Keratinocyte (primary cell): ENCODE data around the gene MAD1L1.

Experiments
- EZH2 ChIP-seq: IDR thresholded peaks from one replicate; pipeline ENCODE4 v1.6.1; 2012; ENCODE audit warnings: inconsistent platforms, mild to moderate bottlenecking, low read length, moderate library complexity
- TF ChIP-seq, protein P1 (sequence below), 3 experiments: IDR thresholded peaks in 1 of 3; conservative IDR thresholded peaks in 1 of 3; optimal IDR thresholded peaks in 1 of 3; 2 replicates in 2 of 3; 3 replicates in 1 of 3; pipeline versions ENCODE3 to v1.5.1; 2011; ENCODE audit warnings: low read length in 3 of 3, mild to moderate bottlenecking in 3 of 3, moderate library complexity in 2 of 3, control low read depth in 1 of 3, inconsistent platforms in 1 of 3; ENCODE audit not compliant: insufficient read depth in 2 of 3; ENCODE audit errors: extremely low read depth in 1 of 3

DNA sequence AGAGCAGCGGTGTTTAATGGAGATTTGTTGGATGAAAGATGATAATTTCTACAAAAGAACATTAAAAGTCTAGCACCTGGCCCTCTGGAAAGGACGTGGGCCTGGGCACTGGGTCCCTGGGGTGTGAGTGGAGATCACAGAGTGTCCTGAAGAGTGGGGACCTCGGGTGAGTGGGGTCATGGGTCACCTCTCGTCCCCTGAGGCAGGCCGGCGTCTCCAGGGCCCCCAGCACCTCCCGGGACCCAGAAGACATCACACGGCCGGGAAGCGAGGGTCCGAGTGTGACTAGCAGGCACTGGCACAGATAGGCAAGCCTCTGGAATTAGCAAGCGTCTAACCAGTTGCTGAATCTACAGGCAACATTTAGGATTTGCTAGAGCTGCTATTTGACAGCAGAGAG lies 257.2 kb downstream of the MAD1L1 start:
- TF ChIP-seq, protein P1, sequence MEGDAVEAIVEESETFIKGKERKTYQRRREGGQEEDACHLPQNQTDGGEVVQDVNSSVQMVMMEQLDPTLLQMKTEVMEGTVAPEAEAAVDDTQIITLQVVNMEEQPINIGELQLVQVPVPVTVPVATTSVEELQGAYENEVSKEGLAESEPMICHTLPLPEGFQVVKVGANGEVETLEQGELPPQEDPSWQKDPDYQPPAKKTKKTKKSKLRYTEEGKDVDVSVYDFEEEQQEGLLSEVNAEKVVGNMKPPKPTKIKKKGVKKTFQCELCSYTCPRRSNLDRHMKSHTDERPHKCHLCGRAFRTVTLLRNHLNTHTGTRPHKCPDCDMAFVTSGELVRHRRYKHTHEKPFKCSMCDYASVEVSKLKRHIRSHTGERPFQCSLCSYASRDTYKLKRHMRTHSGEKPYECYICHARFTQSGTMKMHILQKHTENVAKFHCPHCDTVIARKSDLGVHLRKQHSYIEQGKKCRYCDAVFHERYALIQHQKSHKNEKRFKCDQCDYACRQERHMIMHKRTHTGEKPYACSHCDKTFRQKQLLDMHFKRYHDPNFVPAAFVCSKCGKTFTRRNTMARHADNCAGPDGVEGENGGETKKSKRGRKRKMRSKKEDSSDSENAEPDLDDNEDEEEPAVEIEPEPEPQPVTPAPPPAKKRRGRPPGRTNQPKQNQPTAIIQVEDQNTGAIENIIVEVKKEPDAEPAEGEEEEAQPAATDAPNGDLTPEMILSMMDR (optimal IDR thresholded peaks at IDR 0.05 in 1 of 3, IDR thresholded peaks at IDR 0.05 in 1 of 3, conservative IDR thresholded peaks at IDR 0.05 in 1 of 3; ENCODE audit: extremely low read depth in 1 of 3, insufficient read depth in 2 of 3, low read length in 3 of 3), result no peak
- no peak for TF ChIP-seq EZH2
